AG04450 (cell line): Measurements from ENCODE around the gene UPK2. TPM values are rescaled to one million over a fixed set of nuclear protein-coding genes. Genes with fewer than 3 reads are reported as not detected.

ENCODE experiments used
- CTCF ChIA-PET: fragments of 300-600, 350-600 bp; formaldehyde crosslinking; extraction: SDS; loops from one replicate; lab custom pipeline; 2022; ENCODE audit warnings: antibody characterized with exemption, inconsistent platforms; lab: Charles Lee
- POLR2A ChIA-PET: fragments of 350-600 bp; formaldehyde crosslinking; extraction: SDS; loops from one replicate; lab custom pipeline; 2021; ENCODE audit warnings: antibody characterized with exemption, inconsistent platforms; lab: Yijun Ruan, JAX
- DNase-seq: peaks from one replicate; pipeline ENCODE4 v3.0.0-alpha.2; 2011; ENCODE audit warnings: low read depth, low spot score
- H3K27ac ChIP-seq: one replicate; pipeline ENCODE4 v1.5.1; 2012; ENCODE audit warnings: low read depth, low read length, control low read depth
- H3K27me3 ChIP-seq: one replicate; pipeline ENCODE4 v1.6.0; 2012; ENCODE audit warnings: low read length; ENCODE audit not compliant: control insufficient read depth, insufficient read depth
- H3K4me3 ChIP-seq: 2 replicates; pipeline ENCODE4 v1.5.1; 2011; ENCODE audit warnings: mild to moderate bottlenecking, low read depth, low read length, control low read depth
- H3K9me3 ChIP-seq: 2 replicates; pipeline ENCODE4 v1.5.1; 2012; ENCODE audit warnings: low read length; ENCODE audit not compliant: control insufficient read depth, insufficient read depth
- CTCF ChIP-seq: IDR thresholded peaks from 2 replicates; pipeline ENCODE4 v1.5.1; 2011; ENCODE audit warnings: low read depth, low read length, control low read depth, inconsistent platforms
- polyA plus RNA-seq: library from polyadenylated mRNA; depleted of rRNA; stranded (reverse); fragments of >200 nt; gene quantifications from 2 replicates; pipeline ENCODE4 v1.2.3, GENCODE V29; 2011

UPK2 gene
- polyA plus RNA-seq, 1 experiment: not detected

GRCh38 chr11:118922745-118923627, 33.1 kb upstream of the UPK2 start:
- CTCF ChIA-PET: interaction anchor here (1.5 to 1.8 kb wide), 4 partner anchors 13 to 233 kb away, joined by 3 to 10 read pairs (median 5); partner anchors contain the start of gene DDX6
- Histone ChIP-seq H3K4me3 (peak overlapping the region; percentile 99), H3K9me3 (no peaks in the 10 kb centered on the region; the same call in 1 of the 2 replicates), H3K27ac (peak overlapping the region; percentile 57), H3K27me3 (no peaks in the 10 kb centered on the region)
- DNase-seq: no peak
- POLR2A ChIA-PET: interaction anchor here (1.0 to 1.1 kb wide), 2 partner anchors 28 to 131 kb away, joined by 3 to 4 read pairs; no protein-coding TSS in a partner anchor
- no peak for TF ChIP-seq CTCF

GRCh38 chr11:118923721-118924587, 32.1 kb upstream of the UPK2 start:
- no peaks in the 10 kb centered on the region for H3K27me3 ChIP-seq
- H3K27ac ChIP-seq: peak overlapping the region; percentile 21
- ChIA-PET POLR2A (interaction anchor here (0.6 to 1.4 kb wide), 2 partner anchors 46 to 133 kb away, joined by 4 to 11 read pairs; partner anchors contain the start of gene DDX6), CTCF (interaction anchor here (1.5 to 2.9 kb wide), 4 partner anchors 14 to 234 kb away, joined by 3 to 14 read pairs (median 7); partner anchors contain the start of gene DDX6)
- DNase-seq: no peak
- peak overlapping the region; percentile 99 for H3K4me3 ChIP-seq
- no peaks in the 10 kb centered on the region; the same call in 1 of the 2 replicates for H3K9me3 ChIP-seq
- TF ChIP-seq CTCF: no peak

GRCh38 chr11:118924591-118925585, 31.2 kb upstream of the UPK2 start:
- DNase-seq: no peak
- peak overlapping the region; percentile 99 for H3K4me3 ChIP-seq
- H3K27me3 ChIP-seq: no peaks in the 10 kb centered on the region
- no peak for TF ChIP-seq CTCF
- POLR2A ChIA-PET: interaction anchor here (0.6 to 1.9 kb wide), 7 partner anchors 8 to 134 kb away, joined by 3 to 81 read pairs (median 8); partner anchors contain the start of gene DDX6
- H3K27ac ChIP-seq: peak overlapping the region; percentile 68
- no peaks in the 10 kb centered on the region; the same call in 1 of the 2 replicates for H3K9me3 ChIP-seq
- CTCF ChIA-PET: interaction anchor here (0.8 to 2.9 kb wide), 8 partner anchors 8 to 235 kb away, joined by 3 to 14 read pairs (median 4); partner anchors contain the start of gene DDX6

- DNase-seq: no peak
- Histone ChIP-seq H3K4me3 (peak overlapping the region; percentile 74), H3K27me3 (no peaks in the 10 kb centered on the region), H3K9me3 (no peaks in the 10 kb centered on the region; the same call in 1 of the 2 replicates), H3K27ac (peak overlapping the region; percentile 52)
- ChIA-PET CTCF (interaction anchor here (0.6 to 4.3 kb wide), 16 partner anchors 9 to 243 kb away, joined by 3 to 76 read pairs (median 4); partner anchors contain the start of genes CXCR5 and DDX6), POLR2A (interaction anchor here (0.5 to 3.8 kb wide), 4 partner anchors 15 to 229 kb away, joined by 4 to 59 read pairs (median 4); partner anchors contain the start of gene DDX6)
- no peak for TF ChIP-seq CTCF
Measured at GRCh38 chr11:118927554-118928100, 28.5 kb upstream of the UPK2 start.
